ENCODE results near the gene ZNF281. TPM values are rescaled to one million over a fixed set of nuclear protein-coding genes. Genes with fewer than 3 reads are reported as not detected.

The ZNF281 gene
- total RNA-seq, 4 donors from 2014 or later: 3.4 to 5.5 (median 5.3) TPM

- no peak overlapping the region for H3K4me3 ChIP-seq (ENCODE audit: low read depth, poor library complexity, severe bottlenecking)
- no peak for DNase-seq (ENCODE audit: low spot score in 2 of 2)
- TF ChIP-seq POLR2A (IDR thresholded peaks at IDR 0.05) (no peak), CTCF (IDR thresholded peaks at IDR 0.05) (no peak)
- intact Hi-C loops (cut with DNase I; ENCODE audit: low total_unique reads): no loop called here
These were observed 26.6 kb upstream of the ZNF281 start for GRCh38 chr1:200436436-200436835.

- DNase-seq (ENCODE audit: low spot score in 2 of 2): no peak
- intact Hi-C loops (cut with DNase I; ENCODE audit: low total_unique reads): no loop called here
- H3K4me3 ChIP-seq (ENCODE audit: low read depth, poor library complexity, severe bottlenecking): no peak overlapping the region
- 80% methylated on average over 8 of the region's 8 CpGs for WGBS, 2 donors
- no peak for TF ChIP-seq POLR2A (IDR thresholded peaks at IDR 0.05)
- no peak for TF ChIP-seq CTCF (IDR thresholded peaks at IDR 0.05)
These were observed 25.5 kb upstream of the ZNF281 start for GRCh38 chr1:200435200-200435780.

GRCh38 chr1:200433586-200433985 lies 23.8 kb upstream of the ZNF281 start:
- no peak overlapping the region for H3K4me3 ChIP-seq (ENCODE audit: low read depth, poor library complexity, severe bottlenecking)
- TF ChIP-seq POLR2A (IDR thresholded peaks at IDR 0.05) (no peak), CTCF (IDR thresholded peaks at IDR 0.05) (no peak)
- DNase-seq (ENCODE audit: low spot score in 2 of 2): no peak
- intact Hi-C loops (cut with DNase I; ENCODE audit: low total_unique reads): no loop called here
- WGBS, 2 donors: 95 to 100% methylated on average over 1 of the region's 1 CpG

GRCh38 chr1:200432586-200432985 lies 22.8 kb upstream of the ZNF281 start:
- WGBS, 2 donors: 93 to 97% methylated on average over 1 of the region's 1 CpG

GRCh38 chr1:200429221-200429751 lies 19.4 kb upstream of the ZNF281 start:
- TF ChIP-seq CTCF (IDR thresholded peaks at IDR 0.05): no peak
- H3K4me3 ChIP-seq (ENCODE audit: low read depth, poor library complexity, severe bottlenecking): no peak overlapping the region
- 83 to 86% methylated on average over 2 of the region's 2 CpGs for WGBS, 2 donors
- intact Hi-C loops (cut with DNase I; ENCODE audit: low total_unique reads): no loop called here
- DNase-seq (ENCODE audit: low spot score in 2 of 2): no peak

More at GRCh38 chr1:200432586-200432985, 22.8 kb upstream of the ZNF281 start:
- H3K4me3 ChIP-seq (ENCODE audit: low read depth, poor library complexity, severe bottlenecking): no peak overlapping the region
- TF ChIP-seq CTCF (IDR thresholded peaks at IDR 0.05) (no peak), POLR2A (IDR thresholded peaks at IDR 0.05) (no peak)
- intact Hi-C loops (cut with DNase I; ENCODE audit: low total_unique reads): no loop called here
- DNase-seq (ENCODE audit: low spot score in 2 of 2): no peak
